ENCODE measurements around the gene C4BPB. TPM values are rescaled to one million over a fixed set of nuclear protein-coding genes. Genes with fewer than 3 reads are reported as not detected.

The C4BPB gene
- total RNA-seq, 2 experiments from 2014 or later, result not detected

- Histone ChIP-seq H3K27ac (ENCODE audit: low read depth, low read length, poor library complexity, severe bottlenecking) (peak overlapping the region; percentile 70), H2AFZ (ENCODE audit: low read length) (no peak overlapping the region), H3K9me3 (ENCODE audit: low read length) (no peaks in the 10 kb centered on the region), H4K20me1 (ENCODE audit: insufficient read depth, low read length) (peaks cover 34% of the 10 kb centered on the region), H3K79me2 (ENCODE audit: insufficient read depth, low read depth, low read length) (peaks cover 67% of the 10 kb centered on the region), H3K36me3 (ENCODE audit: insufficient read depth, low read length) (peaks cover 52% of the 10 kb centered on the region), H3K4me1 (ENCODE audit: insufficient read depth, low read length, poor library complexity, severe bottlenecking) (peaks cover 54% of the 10 kb centered on the region), H3K9me2 (ENCODE audit: insufficient read depth, low read length) (no peaks in the 10 kb centered on the region), H3K4me2 (ENCODE audit: low read length) (peak overlapping the region; percentile 94), H3K4me3 (ENCODE audit: low read depth, low read length, poor library complexity, severe bottlenecking) (peak overlapping the region; percentile 95)
- TF ChIP-seq CTCF (conservative IDR thresholded peaks at IDR 0.05; ENCODE audit: low read length) (no peak), EZH2phosphoT487 (IDR thresholded peaks at IDR 0.05; ENCODE audit: borderline replicate concordance, low read depth, low read length) (no peak)
- no peak for DNase-seq (ENCODE audit: low spot score)
- intact Hi-C loops (cut with micrococcal nuclease; ENCODE audit: unreplicated experiment), result no loop called here
- ChIA-PET CTCF (ENCODE audit: unreplicated experiment) (interaction anchor here (0.8 to 1.2 kb wide), 2 partner anchors 17 to 23 kb away, joined by 3 read pairs; partner anchors contain the start of gene C1orf116), POLR2A (interaction anchor here (0.6 to 0.8 kb wide), 2 partner anchors 382 to 406 kb away, joined by 3 read pairs; no protein-coding TSS in a partner anchor)
- BruUV-seq (replicated peaks), result no TSS peak
Observed at GRCh38 chr1:207049514-207049913, 39.1 kb upstream of the C4BPB start.

- peak overlapping the region; percentile 95 for H3K4me3 ChIP-seq (ENCODE audit: low read depth, low read length, poor library complexity, severe bottlenecking)
- no TSS peak for BruUV-seq (replicated peaks)
- peaks cover 64% of the 10 kb centered on the region for H3K79me2 ChIP-seq (ENCODE audit: insufficient read depth, low read depth, low read length)
- no peaks in the 10 kb centered on the region for H3K9me2 ChIP-seq (ENCODE audit: insufficient read depth, low read length)
- peaks cover 34% of the 10 kb centered on the region for H4K20me1 ChIP-seq (ENCODE audit: insufficient read depth, low read length)
- ChIA-PET POLR2A (interaction anchor here (0.6 to 0.8 kb wide), 2 partner anchors 382 to 405 kb away, joined by 3 read pairs; no protein-coding TSS in a partner anchor), CTCF (ENCODE audit: unreplicated experiment) (interaction anchor here (0.6 to 1.2 kb wide), 3 partner anchors 17 to 352 kb away, joined by 3 to 7 read pairs (median 3); partner anchors contain the start of gene C1orf116)
- H3K27ac ChIP-seq (ENCODE audit: low read depth, low read length, poor library complexity, severe bottlenecking), result peak overlapping the region; percentile 70
- H3K36me3 ChIP-seq (ENCODE audit: insufficient read depth, low read length), result peaks cover 47% of the 10 kb centered on the region
- peak overlapping the region; percentile 94 for H3K4me2 ChIP-seq (ENCODE audit: low read length)
- peak overlapping the region; percentile 96; the same call in 1 of the 2 replicates for H2AFZ ChIP-seq (ENCODE audit: low read length)
- H3K9me3 ChIP-seq (ENCODE audit: low read length), result no peaks in the 10 kb centered on the region
- TF ChIP-seq EZH2phosphoT487 (IDR thresholded peaks at IDR 0.05; ENCODE audit: borderline replicate concordance, low read depth, low read length) (no peak), CTCF (conservative IDR thresholded peaks at IDR 0.05; ENCODE audit: low read length) (peak; percentile 98)
- peak; percentile 71 for DNase-seq (ENCODE audit: low spot score)
- intact Hi-C loops (cut with micrococcal nuclease; ENCODE audit: unreplicated experiment), result loop anchor here (1.0 to 5.0 kb wide), 3 partner anchors 27 to 272 kb away; partner anchors contain the start of gene CD55
- H3K4me1 ChIP-seq (ENCODE audit: insufficient read depth, low read length, poor library complexity, severe bottlenecking), result peaks cover 59% of the 10 kb centered on the region
Observed at GRCh38 chr1:207049974-207050391, 38.7 kb upstream of the C4BPB start.

All from OCI-LY7 (cell line).